ENCODE results near the gene PARL. TPM values are rescaled to one million over a fixed set of nuclear protein-coding genes. Genes with fewer than 3 reads are reported as not detected.
A peak's percentile ranks its signal among the peaks of the same experiment; 100 is the strongest.

Gene PARL
- total and polyA plus RNA-seq, 8 donors = 39.6 to 58.3 (median 50.3) TPM

DNA sequence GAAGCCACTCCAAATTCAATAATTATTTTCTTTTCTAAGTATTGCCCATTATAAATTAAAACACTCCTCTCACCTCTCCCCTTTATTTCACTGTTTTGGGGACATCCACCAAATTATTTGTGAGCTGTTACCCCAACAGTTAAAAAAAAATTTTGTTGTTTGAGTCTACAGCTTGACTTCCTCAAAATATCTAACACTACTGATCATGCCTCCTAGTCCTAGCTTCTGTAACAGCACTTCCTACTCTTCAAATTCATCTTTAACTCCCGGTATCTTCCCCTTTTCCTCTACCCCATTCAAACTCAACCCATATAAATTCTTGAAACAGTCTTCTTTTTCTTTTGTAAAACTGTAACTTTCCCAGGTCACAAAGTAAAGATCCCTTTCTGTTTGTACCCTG, 15.9 kb downstream of the PARL start:
- no peaks in the 10 kb centered on the region for H3K9me3 ChIP-seq
- intact Hi-C loops (cut with DNase I) = no loop called here
- DNase-seq (no peak), ATAC-seq (peak; percentile 44)
- TF ChIP-seq, protein P1, sequence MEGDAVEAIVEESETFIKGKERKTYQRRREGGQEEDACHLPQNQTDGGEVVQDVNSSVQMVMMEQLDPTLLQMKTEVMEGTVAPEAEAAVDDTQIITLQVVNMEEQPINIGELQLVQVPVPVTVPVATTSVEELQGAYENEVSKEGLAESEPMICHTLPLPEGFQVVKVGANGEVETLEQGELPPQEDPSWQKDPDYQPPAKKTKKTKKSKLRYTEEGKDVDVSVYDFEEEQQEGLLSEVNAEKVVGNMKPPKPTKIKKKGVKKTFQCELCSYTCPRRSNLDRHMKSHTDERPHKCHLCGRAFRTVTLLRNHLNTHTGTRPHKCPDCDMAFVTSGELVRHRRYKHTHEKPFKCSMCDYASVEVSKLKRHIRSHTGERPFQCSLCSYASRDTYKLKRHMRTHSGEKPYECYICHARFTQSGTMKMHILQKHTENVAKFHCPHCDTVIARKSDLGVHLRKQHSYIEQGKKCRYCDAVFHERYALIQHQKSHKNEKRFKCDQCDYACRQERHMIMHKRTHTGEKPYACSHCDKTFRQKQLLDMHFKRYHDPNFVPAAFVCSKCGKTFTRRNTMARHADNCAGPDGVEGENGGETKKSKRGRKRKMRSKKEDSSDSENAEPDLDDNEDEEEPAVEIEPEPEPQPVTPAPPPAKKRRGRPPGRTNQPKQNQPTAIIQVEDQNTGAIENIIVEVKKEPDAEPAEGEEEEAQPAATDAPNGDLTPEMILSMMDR (IDR thresholded peaks at IDR 0.05) = no peak
- H3K4me3 ChIP-seq = no peak overlapping the region
- no peaks in the 10 kb centered on the region for H3K27me3 ChIP-seq
- H3K27ac ChIP-seq = peak overlapping the region in 1 of 2 donors; percentile 65
- H3K36me3 ChIP-seq = peaks cover 0 to 42% of the 10 kb centered on the region in 2 donors
- H3K4me1 ChIP-seq = peaks cover 0 to 24% of the 10 kb centered on the region in 2 donors

DNA sequence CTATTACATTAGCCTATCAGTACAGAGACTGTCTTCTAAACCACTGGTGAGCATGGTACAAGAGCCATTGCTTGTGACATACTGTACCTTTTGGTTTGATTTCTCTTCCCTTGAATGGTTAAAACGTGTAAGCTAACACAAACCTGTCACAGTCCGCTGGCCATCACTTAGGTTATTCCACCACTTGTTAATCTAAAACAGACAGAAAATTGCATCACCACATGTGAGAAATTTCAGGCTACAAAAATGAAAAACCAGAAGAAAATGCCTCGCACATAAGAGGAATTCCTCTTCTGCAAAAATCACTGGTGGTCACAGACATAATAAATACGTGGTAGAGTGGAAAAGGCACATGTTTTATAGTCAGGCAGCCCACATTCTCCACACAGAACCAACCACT, 22.1 kb downstream of the PARL start:
- H3K27ac ChIP-seq = no peak overlapping the region
- no peak for DNase-seq
- TF ChIP-seq, protein P1 (IDR thresholded peaks at IDR 0.05) = no peak
- intact Hi-C loops (cut with DNase I) = no loop called here
- no peaks in the 10 kb centered on the region for H3K4me1 ChIP-seq
- ATAC-seq = no peak
- no peaks in the 10 kb centered on the region for H3K27me3 ChIP-seq
- no peaks in the 10 kb centered on the region for H3K9me3 ChIP-seq
- peaks cover 0 to 95% of the 10 kb centered on the region in 2 donors for H3K36me3 ChIP-seq
- H3K4me3 ChIP-seq = no peak overlapping the region

- ATAC-seq (peak; percentile 70), DNase-seq (no peak)
- peaks cover 0 to 84% of the 10 kb centered on the region in 2 donors for H3K36me3 ChIP-seq
- intact Hi-C loops (cut with DNase I) = no loop called here
- H3K4me1 ChIP-seq = no peaks in the 10 kb centered on the region
- H3K4me3 ChIP-seq = no peak overlapping the region
- H3K9me3 ChIP-seq = no peaks in the 10 kb centered on the region
- TF ChIP-seq, protein P1 (IDR thresholded peaks at IDR 0.05) = no peak
- no peaks in the 10 kb centered on the region for H3K27me3 ChIP-seq
- no peak overlapping the region for H3K27ac ChIP-seq
Measured at GRCh38 chr3:183857863-183858262, 26.8 kb downstream of the PARL start.

GRCh38 chr3:183854318-183855035, 30.2 kb downstream of the PARL start:
- Histone ChIP-seq H3K9me3 (no peaks in the 10 kb centered on the region), H3K4me1 (no peaks in the 10 kb centered on the region), H3K27me3 (no peaks in the 10 kb centered on the region), H3K27ac (no peak overlapping the region), H3K36me3 (peaks cover 0 to 58% of the 10 kb centered on the region in 2 donors), H3K4me3 (no peak overlapping the region)
- intact Hi-C loops (cut with DNase I) = no loop called here
- ATAC-seq (no peak), DNase-seq (no peak)
- TF ChIP-seq, protein P1 (IDR thresholded peaks at IDR 0.05) = no peak

- H3K9me3 ChIP-seq = no peaks in the 10 kb centered on the region
- H3K4me1 ChIP-seq = peaks cover 0 to 18% of the 10 kb centered on the region in 2 donors
- H3K27ac ChIP-seq = no peak overlapping the region
- no peaks in the 10 kb centered on the region for H3K27me3 ChIP-seq
- peaks cover 0 to 66% of the 10 kb centered on the region in 2 donors for H3K36me3 ChIP-seq
- H3K4me3 ChIP-seq = no peak overlapping the region
- no peak for DNase-seq
- TF ChIP-seq, protein P1 (IDR thresholded peaks at IDR 0.05) = no peak
- peak; percentile 44 for ATAC-seq
- intact Hi-C loops (cut with DNase I) = no loop called here
Measured at GRCh38 chr3:183845608-183846288, 38.9 kb downstream of the PARL start.

Data from left lung (tissue), 10 donors.